K562 (cell line): ENCODE results near the gene PRKD2. TPM values are rescaled to one million over a fixed set of nuclear protein-coding genes. Genes with fewer than 3 reads are reported as not detected.

Experiments used
- ATAC-seq: fragments of 200-7000 bp; cut with Tn5 transposase; 3 replicates; pipeline ENCODE4 v1.9.1; 2020; ENCODE audit warnings: moderate library complexity
- BruUV-seq: library from RNA; stranded (reverse); fragments of 400-500 nt; replicated peaks from 2 replicates; lab custom pipeline; 2021; lab: Mats Ljungman, UMichigan
- CTCF ChIA-PET: fragments of 300-600 bp; formaldehyde crosslinking; extraction: SDS; loops from one replicate; lab custom pipeline; 2021; ENCODE audit warnings: low intra/inter-chr PET ratio; lab: Yijun Ruan, JAX
- POLR2A ChIA-PET: fragments of 300-600, 350-650 bp; sonication (Branson Sonifier 250); formaldehyde crosslinking; extraction: SDS; loops from one replicate; lab custom pipeline; 2021; ENCODE audit warnings: antibody characterized with exemption, inconsistent platforms; lab: Yijun Ruan, JAX
- DNase-seq, 4 experiments: peaks; one replicate each; pipeline versions ENCODE4 v3.0.0 to v3.0.0-alpha.2; 2011 to 2018; ENCODE audit warnings: low spot score in 3 of 4, mixed read lengths in 3 of 4; ENCODE audit errors: extremely low read depth in 1 of 4
- FAIRE-seq: peaks from 2 replicates; lab custom pipeline; 2011; peaks lifted over from hg19 to GRCh38; lab: Jason Lieb, UNC
- H2AFZ ChIP-seq: 2 replicates; pipeline ENCODE4 v1.6.0; 2011; ENCODE audit warnings: low read depth, low read length, control low read depth, inconsistent platforms
- H3K27ac ChIP-seq: fragments of 200-600 bp; 3 replicates; pipeline ENCODE4 v1.8.0; 2011; ENCODE audit warnings: low read depth, mild to moderate bottlenecking, control low read depth, inconsistent platforms, low read length, moderate library complexity, mixed read lengths; ENCODE audit errors: extremely low read depth
- H3K27me3 ChIP-seq, 2 experiments: fragments of 300-600 bp in 1 of 2; 2 replicates in 1 of 2; 3 replicates in 1 of 2; pipeline versions ENCODE4 v1.6.0 to v1.8.0; 2011; ENCODE audit warnings: inconsistent platforms in 2 of 2, low read length in 2 of 2, mild to moderate bottlenecking in 1 of 2, mixed read lengths in 1 of 2, moderate library complexity in 1 of 2; ENCODE audit not compliant: control insufficient read depth in 2 of 2, insufficient read depth in 2 of 2
- H3K36me3 ChIP-seq: fragments of 300-600 bp; 3 replicates; pipeline ENCODE4 v1.8.0; 2011; ENCODE audit warnings: mild to moderate bottlenecking, low read length, inconsistent platforms; ENCODE audit not compliant: control insufficient read depth, insufficient read depth
- H3K4me1 ChIP-seq, 2 experiments: fragments of 200-600 bp in 1 of 2; replicated peaks in 1 of 2; 2 replicates in 1 of 2; 3 replicates in 1 of 2; pipeline versions ENCODE4 v1.5.1 to v1.8.0; 2011; ENCODE audit warnings: inconsistent platforms in 2 of 2, low read length in 2 of 2, mild to moderate bottlenecking in 1 of 2, mixed read lengths in 1 of 2, moderate library complexity in 1 of 2; ENCODE audit not compliant: control insufficient read depth in 2 of 2, insufficient read depth in 2 of 2
- H3K4me2 ChIP-seq: 2 replicates; pipeline ENCODE4 v1.6.1; 2011; ENCODE audit warnings: low read length, control low read depth, inconsistent platforms, mixed read lengths; ENCODE audit not compliant: insufficient read depth
- H3K4me3 ChIP-seq: fragments of 200-600 bp; sonication (generic), shearing (Covaris generic); 2 replicates; pipeline ENCODE4 v1.5.1; 2016; ENCODE audit warnings: control low read depth, inconsistent platforms
- H3K79me2 ChIP-seq: fragments of 200-600 bp; 3 replicates; pipeline ENCODE4 v1.8.0; 2011; ENCODE audit warnings: low read length, inconsistent platforms; ENCODE audit not compliant: control insufficient read depth, insufficient read depth
- H3K9ac ChIP-seq, 2 experiments: 2 replicates each; pipeline versions ENCODE4 v1.6.0 to v1.6.1; 2011; ENCODE audit warnings: low read depth in 2 of 2, low read length in 2 of 2, control low read depth in 1 of 2, inconsistent platforms in 1 of 2, mild to moderate bottlenecking in 1 of 2, mixed read lengths in 1 of 2; ENCODE audit not compliant: insufficient read depth in 1 of 2
- H3K9me1 ChIP-seq: one replicate; pipeline ENCODE4 v1.6.0; 2011; ENCODE audit warnings: inconsistent platforms, mild to moderate bottlenecking, low read length, moderate library complexity; ENCODE audit not compliant: control insufficient read depth, insufficient read depth
- H3K9me3 ChIP-seq: replicated peaks from 2 replicates; pipeline ENCODE4 v1.5.1; 2011; ENCODE audit warnings: low read depth, low read length, inconsistent platforms; ENCODE audit not compliant: control insufficient read depth, insufficient read depth
- H4K20me1 ChIP-seq: replicated peaks from 2 replicates; pipeline ENCODE4 v1.6.1; 2011; ENCODE audit warnings: low read length, inconsistent platforms, mixed read lengths; ENCODE audit not compliant: control insufficient read depth, insufficient read depth
- ARID4B ChIP-seq: sonication (generic); formaldehyde crosslinking; IDR thresholded peaks from 2 replicates; pipeline ENCODE4 v1.8.0; 2022; ENCODE audit warnings: mild to moderate bottlenecking, missing genetic modification reagents
- ATF7 ChIP-seq: fragments of 450-650 bp; IDR thresholded peaks from 2 replicates; pipeline ENCODE4 v1.7.1; 2014; ENCODE audit warnings: mild to moderate bottlenecking, moderate library complexity
- CGGBP1 ChIP-seq: fragments of 250-450 bp; sonication (Bioruptor Pico); IDR thresholded peaks from 2 replicates; pipeline ENCODE4 v1.9.0; 2021; ENCODE audit warnings: mild to moderate bottlenecking
- CREB1 ChIP-seq, 2 experiments: sonication (generic) in 1 of 2; formaldehyde crosslinking in 1 of 2; IDR thresholded peaks; 2 replicates each; pipeline versions ENCODE4 v1.6.1 to v1.8.0; 2012 to 2022; ENCODE audit warnings: inconsistent platforms in 1 of 2, mild to moderate bottlenecking in 1 of 2, missing genetic modification reagents in 1 of 2, moderate library complexity in 1 of 2
- EWSR1 ChIP-seq: fragments of 450-650 bp; IDR thresholded peaks from 2 replicates; pipeline ENCODE4 v1.6.1; 2018; ENCODE audit warnings: borderline replicate concordance, mild to moderate bottlenecking, low read depth, moderate library complexity; ENCODE audit not compliant: partially characterized antibody
- HEY1 ChIP-seq: fragments of 250-450 bp; sonication (Bioruptor Pico); IDR thresholded peaks from 2 replicates; pipeline ENCODE4 v1.5.0; 2020; ENCODE audit warnings: mild to moderate bottlenecking, moderate library complexity, borderline replicate concordance
- IRF9 ChIP-seq: fragments of 450-650 bp; IDR thresholded peaks from 2 replicates; pipeline ENCODE4 v1.6.1; 2016; ENCODE audit warnings: missing biosample characterization, missing genetic modification characterization
- KDM1A ChIP-seq, 2 experiments: fragments of 450-650 bp; IDR thresholded peaks; 2 replicates each; pipeline ENCODE4 v1.6.1; 2016; ENCODE audit warnings: mild to moderate bottlenecking in 2 of 2
- KDM2B ChIP-seq: fragments of 250-450 bp; sonication (Bioruptor Pico); IDR thresholded peaks from 2 replicates; pipeline ENCODE4 v1.8.0; 2021; ENCODE audit warnings: mild to moderate bottlenecking, moderate library complexity
- SMARCA4 ChIP-seq: fragments of 450-650 bp; IDR thresholded peaks from 2 replicates; pipeline ENCODE4 v1.6.1; 2016
- SP1 ChIP-seq: sonication (generic); formaldehyde crosslinking; IDR thresholded peaks from 2 replicates; pipeline ENCODE4 v1.8.1; 2022; ENCODE audit warnings: mild to moderate bottlenecking, missing genetic modification reagents
- USF1 ChIP-seq: sonication (generic); formaldehyde crosslinking; IDR thresholded peaks from 2 replicates; pipeline ENCODE4 v1.9.0; 2022; ENCODE audit warnings: mild to moderate bottlenecking, missing genetic modification reagents
- ZC3H8 ChIP-seq: fragments of 450-650 bp; IDR thresholded peaks from 2 replicates; pipeline ENCODE4 v1.6.1; 2017
- ZNF124 ChIP-seq: sonication (generic); formaldehyde crosslinking; IDR thresholded peaks from 2 replicates; pipeline ENCODE4 v1.8.1; 2022; ENCODE audit warnings: missing genetic modification reagents
- ZNF140 ChIP-seq: fragments of 250-450 bp; sonication (Bioruptor Pico); IDR thresholded peaks from 2 replicates; pipeline ENCODE4 v1.8.0; 2021; ENCODE audit warnings: moderate library complexity, mild to moderate bottlenecking, inconsistent platforms
- ZNF224 ChIP-seq: sonication (generic); formaldehyde crosslinking; IDR thresholded peaks from 2 replicates; pipeline ENCODE4 v1.8.0; 2022; ENCODE audit warnings: mild to moderate bottlenecking, missing genetic modification reagents
- WGBS: fragments of 100-300 bp; shearing (Covaris generic); methylation state at CpG from one replicate; pipeline ENCODE4 v1.1.6; 2016; ENCODE audit warnings: low coverage, mixed read lengths; ENCODE audit not compliant: insufficient coverage; ENCODE audit errors: missing lambda C conversion rate; 5-methylcytosine and 5-hydroxymethylcytosine counted together
- in situ Hi-C: fragments of 300-500 bp; cut with MboI; formaldehyde crosslinking; loops from 4 replicates; pipeline ENCODE4 v1.15.0; 2018; ENCODE audit warnings: inconsistent platforms, mixed read lengths
- intact Hi-C: fragments of 100-400 bp; cut with micrococcal nuclease; formaldehyde crosslinking; loops from 2 replicates; pipeline ENCODE4 v1.14.2; 2022
- polyA plus RNA-seq, 8 experiments: library from polyadenylated mRNA; depleted of rRNA in 4 of 8; stranded (reverse) in 5 of 8; unstranded in 3 of 8; fragments of >200 nt; fragmentation: Nextera tagmentation in 2 of 8; fragmentation: Illumina TruSeq in 1 of 8; extraction: Ambion mirVana in 2 of 8; extraction: Trizol in 1 of 8; gene quantifications; 2 replicates each; pipeline versions ENCODE4 v1.2.1 to v1.2.3, GENCODE V29; 2011 to 2014; ENCODE audit warnings: inconsistent platforms in 1 of 8, missing spikeins in 1 of 8
- total RNA-seq, 7 experiments: library from RNA; depleted of rRNA in 6 of 7; stranded (reverse); fragments of >200 nt in 6 of 7; fragmentation: Illumina TruSeq in 2 of 7; extraction: Trizol in 2 of 7; gene quantifications; 2 replicates each; pipeline versions ENCODE4 v1.2.1 to v1.2.3, GENCODE V29; 2011 to 2021; ENCODE audit warnings: low replicate concordance in 1 of 7

The PRKD2 gene
- total and polyA plus RNA-seq, 9 of the 15 experiments (the other 6 are each of a cell fraction or from before 2014, with no cell fraction given): 1.8 to 60.0 (median 15.0) TPM

GRCh38 chr19:46661020-46661731, 55.7 kb downstream of the PRKD2 start, which contains the start of gene DACT3:
Gene DACT3 (minus strand): TSS chr19:46661182. CDS start chr19:46661064, 118 bp downstream.
- ATAC-seq (peak; percentile 94), DNase-seq (peak; percentile 99 to 100 (median 99)), FAIRE-seq (peak; percentile 98)
- no TSS peak for BruUV-seq
- peak within 1 kb of the TSS; percentile 75 for H2AFZ ChIP-seq
- H3K4me3 ChIP-seq: peak within 1 kb of the TSS; percentile 54
- WGBS: under 1% methylated on average over 35 of the region's 61 CpGs
- H3K27ac ChIP-seq: peak within 1 kb of the TSS; percentile 54; the same call in 1 of the 3 replicates
- peak within 1 kb of the TSS; percentile 80 for H3K4me2 ChIP-seq
- H3K9me3 ChIP-seq: no peaks in the 10 kb centered on the region
- peak within 1 kb of the TSS; percentile 32 to 87; a peak in 3 of 4 replicates for H3K9ac ChIP-seq
- H3K79me2 ChIP-seq: no peaks in the 10 kb centered on the region
- peaks cover 25 to 30% of the 10 kb centered on the region in 2 experiments for H3K4me1 ChIP-seq
- H3K27me3 ChIP-seq: no peaks in the 10 kb centered on the region
- H4K20me1 ChIP-seq: no peaks in the 10 kb centered on the region
- in situ Hi-C loops (loop anchor here (5.0 kb wide), 1 partner anchor 49 kb away; no protein-coding TSS in a partner anchor), intact Hi-C loops (loop anchor here (1.0 kb wide), 1 partner anchor 60 kb away; the partner anchor contains the start of gene CALM3)
- ChIA-PET POLR2A (interaction anchor here (0.6 to 2.3 kb wide), 19 partner anchors 9 to 514 kb away, joined by 3 to 10 read pairs (median 3); partner anchors contain the start of gene CALM3), CTCF (interaction anchor here (0.7 to 3.0 kb wide), 7 partner anchors 10 to 172 kb away, joined by 3 to 26 read pairs (median 5); no protein-coding TSS in a partner anchor)
- H3K36me3 ChIP-seq: no peaks in the 10 kb centered on the region
- no peaks in the 10 kb centered on the region for H3K9me1 ChIP-seq
- TF ChIP-seq USF1 (CRISPR knock-in tag): peak; percentile 94
- TF ChIP-seq ATF7: peak; percentile 82
- TF ChIP-seq HEY1 (CRISPR knock-in tag): no peak
- TF ChIP-seq KDM2B (CRISPR knock-in tag): no peak
- peak; percentile 85 for TF ChIP-seq CREB1 (IDR thresholded peaks at IDR 0.05)
- peak; percentile 93 for TF ChIP-seq CREB1 (CRISPR knock-in tag; IDR thresholded peaks at IDR 0.05)
- TF ChIP-seq ZNF124 (CRISPR knock-in tag): no peak
- no peak for TF ChIP-seq KDM1A (IDR thresholded peaks at IDR 0.05)
- TF ChIP-seq ARID4B (CRISPR knock-in tag): peak; percentile 45; the same call in 1 of the 2 replicates
- TF ChIP-seq EWSR1: no peak
- no peak for TF ChIP-seq ZC3H8
- TF ChIP-seq SMARCA4: no peak
- TF ChIP-seq ZNF224 (CRISPR knock-in tag): no peak
- no peak for TF ChIP-seq CGGBP1 (CRISPR knock-in tag)
- no peak for TF ChIP-seq ZNF140 (CRISPR knock-in tag)
- TF ChIP-seq SP1: peak; percentile 98
- no peak for TF ChIP-seq IRF9
